Stomach (tissue), 9 donors: ENCODE data around the gene OR6C2. TPM values are rescaled to one million over a fixed set of nuclear protein-coding genes. Genes with fewer than 3 reads are reported as not detected.

Experiments used
- DNase-seq, 2 donors: peaks; one replicate each; pipeline versions ENCODE4 v3.0.0 to v3.0.0-alpha.2; 2013 to 2019
- H3K27ac ChIP-seq, 5 donors: fragments of 200-600 bp in 4 of 5; sonication (generic) in 4 of 5; one replicate each; pipeline ENCODE4 v1.5.1; 2013 to 2019; ENCODE audit warnings: mild to moderate bottlenecking in 1 of 5, moderate library complexity in 1 of 5
- H3K27me3 ChIP-seq, 3 donors: fragments of 200-600 bp; sonication (generic); one replicate each; pipeline ENCODE4 v1.5.1; 2017 to 2019; ENCODE audit warnings: mixed run types in 1 of 3
- H3K36me3 ChIP-seq, 4 donors: fragments of 200-600 bp; sonication (generic); 1 replicate in 3 of 4; 2 replicates in 1 of 4; pipeline ENCODE4 v1.5.1; 2016 to 2019
- H3K4me1 ChIP-seq, 4 donors: fragments of 200-600 bp; sonication (generic); one replicate each; pipeline ENCODE4 v1.5.1; 2016 to 2019
- H3K4me3 ChIP-seq, 4 donors: fragments of 200-600 bp; sonication (generic) in 3 of 4; one replicate each; pipeline ENCODE4 v1.5.1; 2016 to 2019; ENCODE audit warnings: mild to moderate bottlenecking in 1 of 4
- H3K9me3 ChIP-seq, 4 donors: fragments of 200-600 bp; sonication (generic); one replicate each; pipeline ENCODE4 v1.5.1; 2016 to 2019
- CTCF ChIP-seq, 7 experiments: fragments of 450-650 bp in 4 of 7; fragments of 200-600 bp in 3 of 7; sonication (generic) in 3 of 7; IDR thresholded peaks; one replicate each; pipeline ENCODE4 v1.5.1; 2016 to 2019; ENCODE audit warnings: antibody characterized with exemption in 7 of 7, control low read depth in 2 of 7, mild to moderate bottlenecking in 1 of 7
- EP300 ChIP-seq: sonication (generic); formaldehyde crosslinking; IDR thresholded peaks from one replicate; pipeline ENCODE4 v1.6.1; 2017; ENCODE audit warnings: antibody characterized with exemption
- POLR2A ChIP-seq, 4 donors: fragments of 450-650 bp; IDR thresholded peaks; one replicate each; pipeline ENCODE4 v1.6.1; 2016; ENCODE audit warnings: antibody characterized with exemption in 4 of 4, control low read depth in 2 of 4, mild to moderate bottlenecking in 1 of 4, moderate library complexity in 1 of 4
- POLR2AphosphoS5 ChIP-seq, 3 donors: sonication (generic); formaldehyde crosslinking; IDR thresholded peaks; one replicate each; pipeline ENCODE4 v1.6.1; 2016; ENCODE audit warnings: antibody characterized with exemption in 3 of 3
- WGBS, 5 donors: extraction: QIAGEN DNeasy Blood & Tissue Kit in 3 of 5; methylation state at CpG; one replicate each; pipeline versions ENCODE4 v1.1.5 to v1.1.7; 2013 to 2018; 5-methylcytosine and 5-hydroxymethylcytosine counted together
- intact Hi-C: fragments of 100-400 bp; cut with DNase I; formaldehyde crosslinking; loops from one replicate; pipeline ENCODE4 v1.15.1; 2023; ENCODE audit warnings: low total_unique reads
- polyA plus RNA-seq, 3 donors: library from polyadenylated mRNA; stranded (reverse); fragments of 200-250 nt; gene quantifications; one replicate each; pipeline ENCODE4 v1.2.3, GENCODE V29; 2013
- total RNA-seq, 5 donors: library from RNA; depleted of rRNA; stranded (reverse); fragments of >200 nt; gene quantifications; one replicate each; pipeline versions ENCODE4 v1.1.0 to v1.2.3, GENCODE V29; 2014 to 2016
- donor health status: healthy with polysubstance abuse.
- donor health status: Bipolar disorder and iron deficiency.
- donor health status: healthy.

OR6C2 gene
- total and polyA plus RNA-seq, 8 donors, result not detected

GRCh38 chr12:55492078-55492477, 48.2 kb downstream of the OR6C2 start, which contains the start of gene OR6C68:
Gene OR6C68, plus strand, starts transcription at chr12:55492378. Its CDS starts 0 bp downstream, at chr12:55492378.
- H3K9me3 ChIP-seq, result no peaks in the 10 kb centered on the region
- H3K27me3 ChIP-seq, result no peaks in the 10 kb centered on the region
- no peaks in the 10 kb centered on the region for H3K36me3 ChIP-seq
- no peak within 1 kb of the TSS for H3K4me3 ChIP-seq
- WGBS, 5 donors, result 63 to 75% (median 72%) methylated on average over 2 of the region's 2 CpGs
- intact Hi-C loops, result no loop called here
- H3K27ac ChIP-seq, result no peak within 1 kb of the TSS
- no peaks in the 10 kb centered on the region for H3K4me1 ChIP-seq
- no peak for DNase-seq
- TF ChIP-seq CTCF (IDR thresholded peaks at IDR 0.05), result no peak
- TF ChIP-seq EP300, result no peak
- no peak for TF ChIP-seq POLR2A (IDR thresholded peaks at IDR 0.05)
- TF ChIP-seq POLR2AphosphoS5 (IDR thresholded peaks at IDR 0.05), result no peak

- intact Hi-C loops, result no loop called here
- no peaks in the 10 kb centered on the region for H3K36me3 ChIP-seq
- no peak for TF ChIP-seq EP300
- no peak for TF ChIP-seq CTCF (IDR thresholded peaks at IDR 0.05)
- H3K4me3 ChIP-seq, result no peak overlapping the region
- H3K27ac ChIP-seq, result no peak overlapping the region
- WGBS, 5 donors, result 38 to 50% (median 41%) methylated on average over 5 of the region's 5 CpGs
- no peaks in the 10 kb centered on the region for H3K27me3 ChIP-seq
- H3K4me1 ChIP-seq, result peaks cover 0 to 11% (median 4%) of the 10 kb centered on the region in 4 donors
- DNase-seq, result peak in 1 of 2 donors; percentile 82
- H3K9me3 ChIP-seq, result no peaks in the 10 kb centered on the region
These were observed 51.6 kb downstream of the OR6C2 start for GRCh38 chr12:55495490-55495889.

GRCh38 chr12:55499231-55499630, 55.4 kb downstream of the OR6C2 start:
- H3K36me3 ChIP-seq, result no peaks in the 10 kb centered on the region
- intact Hi-C loops, result no loop called here
- DNase-seq, result no peak
- no peaks in the 10 kb centered on the region for H3K9me3 ChIP-seq
- H3K27me3 ChIP-seq, result no peaks in the 10 kb centered on the region
- TF ChIP-seq CTCF (IDR thresholded peaks at IDR 0.05), result no peak
- TF ChIP-seq POLR2A (IDR thresholded peaks at IDR 0.05), result no peak
- TF ChIP-seq POLR2AphosphoS5 (IDR thresholded peaks at IDR 0.05), result no peak
- TF ChIP-seq EP300, result no peak
- peaks cover 0 to 11% (median 4%) of the 10 kb centered on the region in 4 donors for H3K4me1 ChIP-seq
- WGBS, 5 donors, result 84 to 88% (median 86%) methylated on average over 4 of the region's 4 CpGs
- no peak overlapping the region for H3K27ac ChIP-seq
- H3K4me3 ChIP-seq, result no peak overlapping the region

GRCh38 chr12:55499810-55500252, 56.0 kb downstream of the OR6C2 start:
- DNase-seq, result peak in 1 of 2 donors; percentile 70
- H3K27ac ChIP-seq, result no peak overlapping the region
- WGBS, 5 donors, result 5 to 15% (median 12%) methylated on average over 2 of the region's 2 CpGs
- H3K4me3 ChIP-seq, result no peak overlapping the region
- H3K36me3 ChIP-seq, result no peaks in the 10 kb centered on the region
- intact Hi-C loops, result no loop called here
- H3K9me3 ChIP-seq, result no peaks in the 10 kb centered on the region
- TF ChIP-seq CTCF (IDR thresholded peaks at IDR 0.05) (no peak), POLR2A (IDR thresholded peaks at IDR 0.05) (no peak), POLR2AphosphoS5 (IDR thresholded peaks at IDR 0.05) (no peak), EP300 (no peak)
- no peaks in the 10 kb centered on the region for H3K27me3 ChIP-seq
- H3K4me1 ChIP-seq, result peaks cover 0 to 11% (median 4%) of the 10 kb centered on the region in 4 donors
